ENCODE results near the gene CCL27. TPM values are rescaled to one million over a fixed set of nuclear protein-coding genes. Genes with fewer than 3 reads are reported as not detected.
A peak's percentile ranks its signal among the peaks of the same experiment; 100 is the strongest.

Gene CCL27
- total RNA-seq, 1 experiment from 2014 or later, result 0.95 TPM

- intact Hi-C loops (cut with micrococcal nuclease; ENCODE audit: unreplicated experiment), result loop anchor here (1.0 kb wide), 1 partner anchor 21 kb away; no protein-coding TSS in a partner anchor
- in situ Hi-C loops (cut with HindIII; ENCODE audit: low pct_unique_long_range_greater_than_20kb, low sequenced_read_pairs), result no loop called here
- ChIA-PET POLR2A (interaction anchor here (0.8 kb wide), 1 partner anchor 23 kb away, joined by 9 read pairs; no protein-coding TSS in a partner anchor), CTCF (interaction anchor here (0.6 to 1.4 kb wide), 5 partner anchors 21 to 90 kb away, joined by 3 to 8 read pairs (median 3); no protein-coding TSS in a partner anchor)
- no peak for TF ChIP-seq TCF7L2 (IDR thresholded peaks at IDR 0.05; ENCODE audit: low read depth, low read length)
- TF ChIP-seq CTCF (IDR thresholded peaks at IDR 0.05), result peak; percentile 96
- TF ChIP-seq REST (IDR thresholded peaks at IDR 0.05; ENCODE audit: insufficient read depth in 1 of 2, low read depth in 2 of 2, low read length in 1 of 2), result no peak
- H3K27ac ChIP-seq (ENCODE audit: low read length), result peak overlapping the region; percentile 96
- DNase-seq (ENCODE audit: low read depth, low spot score), result no peak
- ATAC-seq, result peak; percentile 81
- no TSS peak for BruUV-seq (replicated peaks)
- no peaks in the 10 kb centered on the region for H3K9me3 ChIP-seq (ENCODE audit: control insufficient read depth, insufficient read depth, low read depth, low read length)
- H3K4me1 ChIP-seq (ENCODE audit: control insufficient read depth, insufficient read depth, low read length), result peaks cover 16% of the 10 kb centered on the region
- no peaks in the 10 kb centered on the region for H3K36me3 ChIP-seq (ENCODE audit: control insufficient read depth, insufficient read depth, low read length)
- no peaks in the 10 kb centered on the region for H3K27me3 ChIP-seq (ENCODE audit: control insufficient read depth, insufficient read depth, low read length)
- H3K4me3 ChIP-seq (ENCODE audit: low read depth in 2 of 2, low read length in 2 of 2), result peak overlapping the region; percentile 68 to 80
Measured at GRCh38 chr9:34612788-34613390, 49.6 kb downstream of the CCL27 start.

Other genes starting within 250 kb of the CCL27 start
- gene FAM219A, start 204.1 kb downstream of the CCL27 start, total RNA-seq (2021; ENCODE audit: unreplicated experiment), result 38.6 TPM
- 2.2 TPM for gene DNAI1, start 203.9 kb downstream of the CCL27 start, total RNA-seq (2021; ENCODE audit: unreplicated experiment)
- gene ENHO, start 139.7 kb downstream of the CCL27 start, total RNA-seq (2021; ENCODE audit: unreplicated experiment), result 7.2 TPM
- gene CNTFR, start 72.9 kb downstream of the CCL27 start, total RNA-seq (2021; ENCODE audit: unreplicated experiment), result 2.7 TPM
- 30.4 TPM for gene RPP25L, start 50.6 kb downstream of the CCL27 start, total RNA-seq (2021; ENCODE audit: unreplicated experiment)
- 110 TPM for gene DCTN3, start 42.2 kb downstream of the CCL27 start, total RNA-seq (2021; ENCODE audit: unreplicated experiment)
- 0.33 TPM for gene ARID3C, start 33.6 kb downstream of the CCL27 start, total RNA-seq (2021; ENCODE audit: unreplicated experiment)
- 131 TPM for gene SIGMAR1, start 24.9 kb downstream of the CCL27 start, total RNA-seq (2021; ENCODE audit: unreplicated experiment)
- gene GALT, start 16.0 kb downstream of the CCL27 start, total RNA-seq (2021; ENCODE audit: unreplicated experiment), result 42.5 TPM
- 21.6 TPM for gene IL11RA, start 10.5 kb downstream of the CCL27 start, total RNA-seq (2021; ENCODE audit: unreplicated experiment)
- not detected for gene CCL19, start 28.6 kb upstream of the CCL27 start, total RNA-seq (2021; ENCODE audit: unreplicated experiment)
- gene CCL21, start 47.5 kb upstream of the CCL27 start, total RNA-seq (2021; ENCODE audit: unreplicated experiment), result not detected

Data from Panc1 (cell line).